Stimulated activated naive CD4-positive, alpha-beta T cell (primary cell): ENCODE data around the gene NCF4.

Experiments used
- DNase-seq, 6 experiments: peaks; one replicate each; lab custom pipeline; 2025; lab: John Stamatoyannopoulos, UW

Gene NCF4

DNA sequence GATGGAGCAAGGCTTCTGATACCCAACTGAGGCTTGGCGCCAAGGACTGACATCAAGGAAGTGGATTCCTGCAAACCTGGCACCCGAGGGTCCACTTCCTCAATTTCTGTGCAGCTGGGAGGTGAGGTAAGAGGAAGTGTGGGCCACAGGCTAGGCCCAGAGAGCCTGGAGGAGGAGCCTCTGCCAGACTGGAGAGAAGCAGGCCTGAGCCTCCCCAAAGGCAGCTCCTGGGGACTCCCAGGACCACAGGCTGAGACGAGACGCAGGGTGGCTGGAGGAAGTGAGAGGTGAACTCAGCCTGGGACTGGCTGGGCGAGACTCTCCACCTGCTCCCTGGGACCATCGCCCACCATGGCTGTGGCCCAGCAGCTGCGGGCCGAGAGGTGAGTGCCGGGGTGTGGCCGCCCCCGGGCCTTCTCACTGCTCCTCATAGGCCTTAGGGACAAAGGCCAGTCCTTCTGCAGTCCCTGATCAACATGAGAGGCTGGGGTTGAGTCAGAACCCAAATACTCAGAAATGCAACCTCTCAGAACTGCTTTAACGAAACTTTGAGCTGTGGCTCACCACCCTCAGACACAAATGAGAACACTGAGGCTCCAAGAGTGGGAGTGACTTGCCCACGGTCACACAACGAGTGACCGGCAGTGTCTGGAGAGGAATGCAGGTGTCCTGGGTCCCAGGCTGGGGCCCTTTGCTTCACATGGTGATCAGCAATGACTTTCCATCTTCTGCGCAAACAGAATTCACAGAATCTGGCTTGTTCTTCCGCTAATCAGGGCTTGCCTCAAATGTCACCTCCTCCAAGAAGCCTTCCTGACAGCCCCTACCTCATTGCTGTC lies at the start of gene NCF4:
NCF4 (plus strand) TSS at position 186 of the 839 bp plus-strand sequence; CDS start at position 352, 166 bp downstream.
- no peak for DNase-seq

GRCh38 chr22:36811094-36811800 lies 49.6 kb upstream of the NCF4 start:
- no peak for DNase-seq

DNA sequence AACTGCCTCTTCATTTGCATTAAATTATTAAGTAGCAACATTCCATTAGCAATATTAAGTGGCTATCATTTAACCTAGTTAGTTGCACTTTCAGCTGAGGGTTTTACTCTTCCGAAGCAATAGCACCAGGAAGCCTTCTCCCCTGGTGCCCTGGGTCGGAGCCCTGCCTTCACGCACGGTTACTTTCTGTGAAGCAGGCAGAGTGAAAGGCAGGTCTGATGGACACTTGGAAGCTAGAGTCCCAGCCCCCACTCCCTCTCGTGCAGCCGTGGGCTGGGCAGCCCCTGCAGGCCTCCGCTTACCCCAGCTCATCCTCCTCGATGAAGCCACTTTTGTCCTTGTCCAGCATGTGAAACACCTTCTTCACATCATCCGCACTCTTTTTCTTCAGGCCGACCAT lies 46.0 kb upstream of the NCF4 start:
- no peak for DNase-seq

GRCh38 chr22:36815558-36816338 lies 45.1 kb upstream of the NCF4 start:
- no peak for DNase-seq

GRCh38 chr22:36816339-36816635 lies 44.5 kb upstream of the NCF4 start:
- no peak for DNase-seq

- no peak for DNase-seq
These were observed 43.9 kb upstream of the NCF4 start, which contains the start of gene PVALB for GRCh38 chr22:36816636-36817524. TSS of gene PVALB (minus strand) at chr22:36817035. CDS start at chr22:36817005, 30 bp downstream.

- DNase-seq: no peak
These were observed 43.3 kb upstream of the NCF4 start for GRCh38 chr22:36817525-36817848.

DNA sequence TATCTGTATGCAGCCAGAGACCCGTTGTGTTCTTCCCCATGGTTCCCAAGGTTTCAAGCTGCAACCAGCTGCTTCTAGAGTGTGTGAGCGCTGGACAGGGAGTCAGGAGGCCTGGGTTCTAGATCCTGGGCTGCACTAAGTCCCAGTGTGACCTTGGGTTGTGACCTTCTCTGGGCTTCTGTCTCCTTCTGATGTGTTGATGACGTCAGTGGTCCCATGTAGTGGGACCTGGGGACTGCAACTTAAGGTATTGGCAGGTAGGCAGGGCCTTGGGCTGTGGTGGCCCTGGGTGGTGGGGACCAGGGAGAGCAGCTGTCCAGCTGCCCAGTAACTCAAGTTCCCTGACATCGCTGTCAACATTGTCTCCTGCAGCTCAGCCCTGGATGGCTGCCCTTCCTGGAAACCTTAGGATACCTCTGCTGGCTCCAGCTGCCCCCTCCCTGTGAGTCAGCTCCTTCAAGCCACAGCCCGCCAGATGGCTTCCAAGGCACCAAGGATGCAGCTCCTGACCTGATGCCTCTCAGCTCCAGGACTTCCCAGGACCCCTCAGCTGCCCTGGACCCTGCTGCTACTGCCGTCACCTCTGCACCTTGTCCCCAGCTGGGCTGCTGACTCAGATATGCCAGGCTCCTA lies 42.7 kb upstream of the NCF4 start:
- no peak for DNase-seq

GRCh38 chr22:36819112-36819511 lies 41.7 kb upstream of the NCF4 start:
- no peak for DNase-seq

GRCh38 chr22:36822581-36822980 lies 38.2 kb upstream of the NCF4 start:
- DNase-seq: no peak

GRCh38 chr22:36823186-36823839 lies 37.5 kb upstream of the NCF4 start:
- DNase-seq: no peak

- no peak for DNase-seq
These were observed 36.2 kb upstream of the NCF4 start for GRCh38 chr22:36824655-36825054.

DNA sequence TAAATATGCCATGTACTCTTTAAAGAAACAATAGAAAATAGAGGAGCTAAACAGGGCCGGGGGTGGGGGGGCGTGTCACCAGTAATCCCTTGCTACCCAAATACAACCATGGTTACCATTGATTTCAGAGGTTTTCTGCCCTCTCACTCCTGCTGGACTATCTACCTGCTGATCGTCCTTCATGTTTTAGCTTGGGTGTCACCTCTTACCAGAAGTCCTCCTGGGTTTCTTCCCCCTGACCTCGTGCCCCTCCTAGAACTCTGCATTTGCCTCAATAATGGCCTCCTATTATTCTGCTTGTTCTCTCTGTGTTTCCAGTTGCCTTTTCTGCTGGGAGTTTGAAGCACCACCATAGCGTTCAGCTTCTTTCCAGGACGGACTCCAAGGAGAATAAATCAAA lies 34.5 kb upstream of the NCF4 start:
- no peak for DNase-seq

DNA sequence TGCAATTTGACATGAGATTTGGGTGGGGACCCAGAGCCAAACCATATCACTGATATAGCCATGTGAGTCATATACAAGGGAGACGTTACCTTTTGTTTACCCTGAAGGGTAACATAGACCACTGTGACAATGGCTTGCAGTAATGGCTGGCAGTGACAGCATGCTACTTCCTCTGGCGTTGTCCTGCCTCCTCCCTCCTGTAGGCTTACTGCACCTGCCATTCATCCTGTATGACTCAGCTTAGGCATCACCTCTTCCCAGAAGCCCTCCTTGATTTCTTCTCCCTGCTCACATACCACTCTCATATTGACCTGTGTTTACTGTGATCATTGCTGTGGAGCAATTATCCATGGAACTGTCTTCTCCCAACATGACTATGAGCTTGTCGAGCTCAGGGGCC lies 32.0 kb upstream of the NCF4 start:
- DNase-seq: no peak

GRCh38 chr22:36829370-36830002 lies 31.3 kb upstream of the NCF4 start:
- DNase-seq: no peak

DNA sequence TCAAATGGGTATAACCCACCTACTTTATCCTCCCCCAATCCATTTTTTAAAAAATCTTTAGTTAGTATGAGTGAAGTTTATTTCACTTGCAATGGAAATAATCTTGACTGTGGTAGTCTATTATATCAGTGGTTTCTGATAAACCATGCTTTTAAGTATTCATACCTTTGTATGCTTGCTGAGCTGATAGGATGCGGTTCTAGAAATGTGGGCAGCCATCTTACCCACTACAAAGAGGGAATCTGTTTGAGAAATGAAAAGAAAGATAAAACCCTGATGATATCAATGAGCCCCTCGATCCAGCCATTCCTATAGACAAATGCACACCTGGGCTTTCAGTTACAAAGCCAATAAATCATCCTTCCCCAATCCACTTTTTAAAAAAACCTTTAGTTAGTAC lies 30.2 kb upstream of the NCF4 start:
- DNase-seq: peak in 3 of 6 experiments; percentile 1 to 39 (median 36)

- no peak for DNase-seq
These were observed 29.6 kb upstream of the NCF4 start for GRCh38 chr22:36831206-36831605.

GRCh38 chr22:36831717-36832116 lies 29.1 kb upstream of the NCF4 start:
- DNase-seq: no peak

GRCh38 chr22:36833073-36833472 lies 27.7 kb upstream of the NCF4 start:
- no peak for DNase-seq

DNA sequence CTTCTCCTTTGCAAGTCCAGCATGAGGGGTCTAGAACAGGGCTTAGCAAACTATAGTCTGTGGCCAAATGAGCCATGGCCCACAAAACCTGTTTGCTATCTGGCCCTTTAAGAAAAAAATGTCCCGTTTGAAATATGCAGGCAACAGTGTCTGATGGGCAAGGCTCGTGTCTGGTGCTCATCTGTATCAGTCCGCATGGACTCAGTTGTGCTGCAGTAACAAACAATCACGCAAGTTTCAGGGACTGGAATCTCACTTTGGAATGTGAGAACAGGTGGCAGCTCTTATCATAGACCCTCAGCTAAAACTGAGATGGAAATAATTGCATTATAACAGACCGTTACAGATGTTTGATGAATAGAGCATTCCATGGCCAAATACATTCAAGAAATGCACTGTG lies 24.9 kb upstream of the NCF4 start:
- no peak for DNase-seq
